HG03135 (cell line): ENCODE results near the gene DUS4L.
"Not testable (repeated sequence)": the region's sequence is repeated elsewhere in the genome, so short reads cannot be mapped to it uniquely, and the experiment has no call there.

Experiments
- ATAC-seq: cut with Tn5 transposase; IDR thresholded peaks from one replicate; pipeline ENCODE4 v1.9.1; 2021; ENCODE audit warnings: mild to moderate bottlenecking, moderate library complexity; ENCODE audit not compliant: unreplicated experiment

Gene DUS4L, protein sequence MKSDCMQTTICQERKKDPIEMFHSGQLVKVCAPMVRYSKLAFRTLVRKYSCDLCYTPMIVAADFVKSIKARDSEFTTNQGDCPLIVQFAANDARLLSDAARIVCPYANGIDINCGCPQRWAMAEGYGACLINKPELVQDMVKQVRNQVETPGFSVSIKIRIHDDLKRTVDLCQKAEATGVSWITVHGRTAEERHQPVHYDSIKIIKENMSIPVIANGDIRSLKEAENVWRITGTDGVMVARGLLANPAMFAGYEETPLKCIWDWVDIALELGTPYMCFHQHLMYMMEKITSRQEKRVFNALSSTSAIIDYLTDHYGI

DNA sequence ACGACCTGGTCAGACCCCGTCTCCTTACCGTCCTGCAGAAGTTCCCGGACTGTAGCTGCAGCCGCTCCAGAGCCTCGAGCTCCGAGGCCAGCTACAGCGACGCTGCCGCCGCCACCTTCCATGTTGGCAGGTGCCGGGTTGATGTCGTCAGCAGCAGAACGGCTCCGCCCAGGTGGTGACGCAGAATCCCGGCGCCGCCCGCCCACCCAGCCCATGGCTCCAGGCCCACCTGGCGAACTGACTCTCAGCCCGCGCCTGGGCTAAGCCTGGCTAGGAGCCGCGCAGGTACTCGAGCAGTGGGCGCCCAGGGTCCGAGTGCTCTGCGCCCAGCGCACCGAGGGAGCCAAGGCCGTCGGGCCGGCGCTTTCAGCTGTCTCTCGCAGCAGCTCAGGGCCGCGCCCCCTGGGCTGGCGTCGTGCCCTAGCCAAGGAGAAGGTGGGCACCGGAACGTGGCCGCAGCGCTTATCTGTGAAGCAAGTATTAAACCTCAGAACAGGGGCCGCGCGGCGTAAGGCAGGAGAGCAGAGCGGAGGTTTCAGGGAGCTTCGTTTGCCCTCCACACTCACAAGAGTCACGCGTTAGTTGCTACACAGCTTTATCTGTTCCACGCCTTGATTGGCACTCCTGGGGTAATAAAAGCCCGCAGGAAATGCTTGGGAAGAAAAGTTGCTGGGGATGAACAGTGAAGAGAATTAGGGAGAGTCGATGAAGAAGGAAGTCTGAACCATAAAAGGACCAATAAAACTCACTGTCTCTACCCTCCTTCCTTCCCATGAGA lies at the start of gene DUS4L, which contains the start of gene COG5:
DUS4L (plus strand) TSS at position 197 of the 778 bp plus-strand sequence. CDS start 3,100 bp downstream, outside the sequence.
COG5 (minus strand) TSS at position 146 of the 778 bp plus-strand sequence; CDS start at position 122, 24 bp downstream.
- peak; percentile 92 for ATAC-seq

DNA sequence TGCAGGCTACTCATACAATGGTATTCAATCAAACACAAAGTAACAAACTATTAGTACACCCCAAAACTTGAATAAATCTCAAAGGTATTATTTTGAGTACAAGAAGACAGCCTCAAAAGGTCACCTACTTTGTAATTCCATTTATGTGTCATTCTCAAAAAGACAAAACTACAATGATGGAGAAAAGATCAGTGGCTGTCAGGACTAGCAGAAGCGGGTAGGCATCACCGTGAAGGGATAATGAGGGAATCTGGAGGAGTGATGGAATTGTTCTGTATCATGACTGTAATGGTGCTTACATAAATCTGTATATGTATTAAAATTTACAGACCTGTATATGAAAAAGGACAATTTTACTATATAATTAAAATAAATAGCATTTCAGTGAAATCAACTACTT lies 37.1 kb upstream of the DUS4L start:
- ATAC-seq: no peak

DNA sequence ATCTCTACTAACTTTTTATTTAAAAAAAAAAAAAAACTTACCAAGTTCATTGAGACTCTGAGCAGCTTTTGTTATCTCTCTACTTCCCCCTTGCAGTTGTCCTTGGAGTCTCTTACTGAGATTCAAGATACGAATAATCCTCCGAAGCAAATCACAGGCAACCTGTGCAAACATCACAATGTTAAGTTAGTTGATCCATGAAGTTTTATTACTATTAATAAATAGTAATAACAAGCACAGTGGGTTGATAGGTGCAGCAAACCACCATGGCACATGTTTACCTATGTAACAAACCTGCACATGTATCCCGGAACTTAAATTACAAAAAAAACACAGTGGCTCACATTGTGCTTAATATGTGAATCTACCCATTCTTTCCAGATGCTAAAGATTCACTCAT lies 36.6 kb upstream of the DUS4L start:
- no peak for ATAC-seq

DNA sequence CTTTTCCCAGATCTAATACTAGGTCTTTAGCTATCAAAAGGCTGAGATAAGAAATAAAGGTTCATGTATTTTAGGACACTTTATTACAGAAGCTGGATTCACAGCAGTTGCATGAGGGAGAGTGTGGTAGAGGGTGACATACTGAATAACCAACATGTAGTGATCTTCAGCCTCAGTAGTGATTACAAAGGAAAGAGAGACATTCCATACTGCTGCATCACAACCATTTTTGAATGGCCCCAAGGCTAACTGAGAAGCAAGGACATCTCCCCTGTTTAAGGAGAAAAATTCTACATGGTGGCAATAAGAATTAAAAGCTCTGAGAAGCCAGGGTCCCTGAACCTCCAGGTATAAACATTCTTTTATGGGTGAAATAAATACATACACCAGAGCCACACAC lies 35.3 kb upstream of the DUS4L start:
- no peak for ATAC-seq

DNA sequence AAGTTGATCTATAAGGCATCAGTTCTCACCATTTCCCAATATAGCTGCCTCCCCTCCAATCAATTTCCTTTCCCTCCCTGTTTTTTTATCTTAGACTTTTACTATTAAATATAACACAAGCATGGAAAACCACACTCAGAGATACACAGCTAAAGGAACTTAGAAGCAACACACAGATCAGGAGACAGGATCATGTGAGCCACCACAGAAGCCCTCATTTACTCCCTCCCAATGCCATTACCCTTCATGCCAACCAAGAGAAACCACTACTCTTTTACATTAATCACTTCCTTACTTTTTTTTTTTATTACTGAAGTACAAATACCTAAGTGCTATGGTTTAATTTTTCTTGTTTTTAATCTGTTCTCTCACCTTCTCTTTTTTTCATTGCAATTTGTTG lies 33.0 kb upstream of the DUS4L start:
- no peak for ATAC-seq

DNA sequence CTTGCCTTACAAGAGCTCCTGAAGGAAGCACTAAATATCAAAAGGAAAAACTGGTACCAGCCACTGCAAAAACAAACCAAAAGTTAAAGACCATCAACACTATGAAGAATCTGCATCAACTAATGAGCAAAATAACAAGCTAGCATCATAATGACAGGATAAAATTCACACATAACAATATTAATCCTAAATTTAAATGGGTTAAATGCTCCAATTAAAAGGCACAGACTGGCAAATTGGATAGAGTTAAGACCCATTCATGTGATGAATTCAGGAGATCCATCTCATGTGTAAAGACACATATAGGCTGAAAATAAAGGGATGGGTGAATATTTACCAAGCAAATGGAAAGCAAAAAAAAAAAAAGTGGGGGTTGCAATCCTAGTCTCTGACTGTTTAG lies 29.6 kb upstream of the DUS4L start:
- no peak for ATAC-seq

DNA sequence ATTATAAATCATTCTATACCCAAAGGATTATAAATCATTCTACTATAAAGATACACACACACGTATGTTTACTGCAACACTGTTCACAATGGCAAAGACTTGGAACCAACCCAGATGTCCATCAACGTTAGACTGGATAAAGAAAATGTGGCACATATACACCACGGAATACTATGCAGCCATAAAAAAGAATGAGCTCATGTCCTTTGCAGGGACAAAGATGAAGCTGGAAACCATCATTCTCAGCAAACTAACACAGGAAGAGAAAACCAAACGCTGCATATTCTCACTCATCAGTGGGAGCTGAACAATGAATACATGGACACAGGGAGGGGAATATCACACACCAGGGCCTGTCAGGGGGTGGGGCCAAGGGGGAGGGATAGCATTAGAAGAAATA lies 26.5 kb upstream of the DUS4L start:
- not testable (repeated sequence) for ATAC-seq

DNA sequence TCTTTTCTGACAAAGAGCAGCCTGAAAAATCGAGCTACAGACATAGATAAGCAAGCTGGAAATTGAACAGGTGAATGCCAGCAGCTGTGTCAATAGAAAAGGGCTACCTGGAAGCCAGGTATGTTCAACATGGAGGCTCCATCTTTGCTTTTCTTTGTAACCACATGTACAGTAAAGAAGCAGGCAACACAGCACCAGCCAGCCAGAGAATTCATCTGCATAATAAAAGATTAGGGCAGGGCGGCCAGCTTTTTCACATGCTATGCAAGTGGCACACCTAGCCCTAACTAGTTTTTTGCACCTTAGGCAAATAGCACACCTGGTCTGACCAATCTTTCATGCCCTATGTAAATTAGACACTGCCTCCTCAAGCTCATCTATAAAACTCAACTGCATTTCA lies 25.8 kb upstream of the DUS4L start:
- ATAC-seq: no peak

DNA sequence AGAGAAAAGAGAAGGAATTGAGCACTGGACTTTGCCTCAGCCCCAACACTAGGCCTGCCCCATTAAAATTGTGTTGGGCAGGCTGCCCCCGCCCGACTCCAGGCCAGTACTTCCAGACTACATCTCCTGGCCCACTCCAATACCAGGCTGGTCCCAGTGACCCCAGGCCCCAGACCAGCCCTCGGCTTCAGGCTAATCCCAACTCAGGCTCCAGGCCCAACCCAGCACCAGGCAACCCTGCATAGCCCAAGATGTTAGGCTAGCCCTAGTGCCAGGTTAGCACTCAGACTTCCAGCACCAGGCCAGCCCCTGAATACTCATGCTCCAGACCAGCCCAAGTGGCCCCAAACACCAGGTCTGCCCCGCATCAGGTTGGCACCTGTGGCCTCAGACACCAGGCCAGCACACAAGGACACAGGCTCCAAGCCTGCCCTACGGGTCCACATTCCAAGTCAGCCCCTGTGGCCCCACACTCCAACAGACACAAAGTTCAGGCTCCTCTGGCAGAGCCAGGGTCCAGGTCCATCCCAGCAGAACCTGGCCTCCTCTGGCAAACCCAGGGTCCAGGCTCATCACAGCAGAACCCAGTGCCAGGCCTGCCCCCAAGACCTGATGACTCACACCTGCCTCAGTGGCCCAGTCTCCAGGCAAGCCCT lies 20.3 kb upstream of the DUS4L start:
- no peak for ATAC-seq

DNA sequence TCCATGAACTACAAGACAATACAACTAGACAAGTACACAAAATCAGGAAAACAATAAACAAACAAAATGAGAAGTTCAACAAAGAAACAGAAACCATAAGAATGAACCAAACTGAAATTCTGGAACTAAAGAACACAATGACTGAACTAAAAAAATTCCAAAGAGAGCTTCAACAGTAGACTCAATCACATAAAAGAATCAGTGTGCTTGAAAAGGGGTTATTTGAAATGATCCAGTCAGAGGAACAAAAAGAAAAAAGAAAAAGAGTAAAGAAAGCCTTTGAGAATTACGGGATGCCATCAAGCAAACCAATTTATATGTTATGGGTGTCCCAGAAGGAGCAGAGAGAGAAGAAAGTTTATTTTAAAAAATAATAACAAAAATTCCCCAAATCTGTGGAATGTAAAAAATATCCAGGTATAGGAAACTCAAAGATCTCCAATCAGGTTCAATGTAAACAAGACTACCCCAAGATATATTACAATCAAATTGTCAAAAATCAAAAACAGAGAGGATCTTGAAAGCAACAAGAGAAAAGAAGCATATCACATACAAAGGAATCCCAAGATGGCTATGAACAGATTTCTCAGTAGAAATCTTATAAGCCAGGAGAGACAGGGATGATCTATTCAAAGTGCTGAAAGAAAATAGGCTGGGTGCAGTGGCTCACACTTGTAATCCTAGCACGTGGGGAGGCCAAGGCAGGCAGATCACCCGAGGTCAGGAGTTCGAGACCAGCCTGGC lies 18.8 kb upstream of the DUS4L start:
- ATAC-seq: no peak

DNA sequence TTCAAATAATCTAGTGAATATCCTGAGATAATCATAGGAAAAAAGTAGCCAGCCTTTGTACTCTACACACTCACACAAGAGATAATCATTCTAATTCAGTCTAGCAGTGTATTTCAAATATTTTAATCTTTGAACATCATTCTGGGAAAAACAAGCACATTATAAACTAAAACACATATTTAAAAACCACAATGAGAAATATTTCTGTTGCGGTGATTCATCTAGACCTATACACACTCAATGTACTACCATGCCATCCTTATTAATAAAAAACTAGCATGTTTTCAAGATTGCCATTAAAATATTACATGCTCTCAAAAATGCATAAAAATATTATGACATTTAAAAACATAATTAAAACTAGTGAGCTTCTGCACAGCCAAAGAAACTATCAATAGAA lies 11.8 kb upstream of the DUS4L start:
- no peak for ATAC-seq

DNA sequence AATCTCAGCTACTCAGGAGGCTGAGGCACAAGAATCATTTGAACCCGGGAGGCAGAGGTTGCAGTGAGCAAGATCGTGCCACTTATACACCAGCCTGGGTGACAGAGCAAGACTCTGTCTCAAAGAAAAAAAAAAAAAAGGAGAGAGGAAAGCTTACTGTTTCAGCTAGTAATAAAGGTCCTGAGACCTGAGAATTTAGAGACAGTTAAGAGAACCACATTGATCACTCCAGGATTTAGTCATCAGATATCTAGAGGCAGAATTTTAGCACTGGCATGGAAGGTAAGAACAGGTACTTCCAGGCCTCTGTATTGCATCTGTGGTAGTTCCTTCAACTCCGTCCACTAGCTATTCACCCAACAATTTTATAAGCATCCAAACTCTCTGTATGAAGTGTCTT lies 7.9 kb upstream of the DUS4L start:
- ATAC-seq: no peak

DNA sequence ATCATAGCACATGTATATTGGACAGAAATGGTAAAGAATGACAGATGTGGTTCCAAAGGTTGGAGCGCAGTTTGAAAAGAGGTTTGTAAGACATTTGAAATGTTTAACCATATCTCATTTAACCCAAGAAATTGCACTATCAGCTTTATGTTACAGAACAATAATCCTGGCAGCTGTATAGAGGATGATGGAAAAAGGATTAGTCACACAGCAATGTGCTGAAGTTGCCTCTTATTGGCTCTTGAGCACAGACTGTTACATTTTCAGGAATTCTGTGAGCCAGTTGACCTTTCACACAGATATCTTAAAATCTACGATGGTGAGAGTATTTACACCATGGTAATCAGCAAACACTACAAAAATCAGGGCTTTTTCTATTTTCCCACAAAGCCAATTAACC lies 3.9 kb upstream of the DUS4L start:
- no peak for ATAC-seq

DNA sequence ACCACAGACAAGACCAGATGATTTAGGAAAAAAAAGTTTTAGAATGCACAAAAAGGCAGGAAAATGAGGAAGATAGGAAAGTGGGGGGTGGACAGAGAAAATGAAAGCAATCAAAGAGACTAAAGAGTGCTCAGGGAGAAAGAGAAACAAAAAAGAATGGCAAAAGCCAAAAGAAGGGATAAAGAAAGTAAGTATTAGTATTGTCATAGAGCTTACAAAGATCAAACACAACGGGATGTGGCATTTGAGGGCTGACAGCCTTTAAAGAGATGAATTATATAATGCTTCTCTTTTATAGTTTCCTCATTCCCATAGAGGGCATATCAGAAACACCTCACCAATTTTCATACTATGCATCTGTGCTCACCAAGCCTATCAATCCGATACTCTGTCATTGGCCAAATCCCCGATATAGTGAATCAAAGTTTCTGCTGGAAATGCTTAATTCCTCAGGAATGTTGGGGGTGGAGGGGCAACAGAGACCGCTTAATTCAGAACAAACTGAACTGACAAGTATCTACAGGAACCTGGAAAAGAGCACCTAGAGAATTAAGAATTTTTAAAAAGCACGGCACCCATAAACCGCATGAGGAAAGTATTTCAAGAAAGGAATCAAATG lies 2.8 kb upstream of the DUS4L start:
- ATAC-seq: no peak

DNA sequence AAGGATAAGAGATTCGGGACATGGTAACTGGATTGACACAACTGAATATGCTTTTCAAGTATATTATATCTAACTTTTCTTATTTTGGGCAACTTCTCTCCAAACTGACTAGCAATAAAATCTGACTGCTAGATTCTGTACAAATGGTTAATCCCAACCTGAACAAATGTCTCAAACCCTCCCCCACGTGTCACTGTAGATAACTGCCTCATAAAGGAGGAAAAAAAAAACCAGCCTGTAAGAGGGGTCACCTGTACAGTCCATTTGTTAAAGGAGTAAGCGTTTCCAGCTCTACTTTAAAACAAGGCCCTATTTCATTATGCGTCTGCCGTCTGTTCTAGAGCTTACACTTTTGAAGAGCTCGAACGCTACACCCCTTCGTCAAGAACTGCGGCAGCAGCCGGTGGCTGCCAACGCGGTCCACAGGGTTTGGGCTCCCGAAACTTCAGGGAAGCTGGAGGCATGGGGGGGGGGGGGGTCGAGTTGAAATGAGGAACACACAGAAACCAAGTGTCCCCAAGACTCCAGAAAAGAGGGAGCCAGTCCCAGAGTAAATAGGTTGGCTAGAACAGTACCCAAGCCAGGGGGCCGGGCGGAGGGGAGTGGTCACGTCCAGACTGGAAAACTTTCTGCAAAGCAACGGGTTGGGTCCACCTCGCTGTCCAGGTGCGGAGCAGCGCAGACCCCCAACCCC lies 543 bp upstream of the DUS4L start:
- ATAC-seq: peak; percentile 45

DNA sequence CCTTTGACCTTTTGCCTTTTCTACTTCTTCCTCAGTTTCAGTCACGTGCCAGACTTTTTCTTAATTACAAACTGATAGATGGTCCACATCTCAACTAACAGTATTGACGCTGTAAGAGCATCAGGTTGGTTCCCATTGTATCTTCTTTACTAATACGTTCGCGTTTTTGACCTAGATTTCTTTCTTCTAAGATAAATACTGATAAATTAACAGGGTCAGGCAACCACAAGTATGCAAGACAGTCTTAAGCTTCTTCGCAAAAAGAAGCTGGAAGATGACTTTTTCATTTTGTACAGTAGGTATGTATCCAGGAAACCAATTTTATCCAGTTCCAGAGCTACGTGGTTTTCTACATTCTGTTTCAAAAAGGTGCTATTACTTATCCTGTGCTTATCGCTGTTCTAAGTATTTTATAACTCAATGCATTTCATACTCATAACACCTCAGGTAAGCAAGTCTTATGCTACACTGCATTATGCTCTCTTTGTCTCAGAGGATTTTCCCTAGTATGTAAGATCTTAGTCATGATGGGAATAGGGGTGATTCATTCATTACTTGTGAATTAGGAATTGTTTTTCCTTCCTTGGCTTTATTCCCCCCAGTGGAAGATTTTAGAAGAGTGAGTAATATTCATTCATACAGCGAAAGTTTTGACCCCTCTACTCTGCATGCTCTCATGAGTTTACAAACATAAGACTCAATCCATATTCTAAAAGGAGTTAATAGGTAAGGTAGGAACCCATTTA lies 955 bp downstream of the DUS4L start:
- ATAC-seq: no peak

DNA sequence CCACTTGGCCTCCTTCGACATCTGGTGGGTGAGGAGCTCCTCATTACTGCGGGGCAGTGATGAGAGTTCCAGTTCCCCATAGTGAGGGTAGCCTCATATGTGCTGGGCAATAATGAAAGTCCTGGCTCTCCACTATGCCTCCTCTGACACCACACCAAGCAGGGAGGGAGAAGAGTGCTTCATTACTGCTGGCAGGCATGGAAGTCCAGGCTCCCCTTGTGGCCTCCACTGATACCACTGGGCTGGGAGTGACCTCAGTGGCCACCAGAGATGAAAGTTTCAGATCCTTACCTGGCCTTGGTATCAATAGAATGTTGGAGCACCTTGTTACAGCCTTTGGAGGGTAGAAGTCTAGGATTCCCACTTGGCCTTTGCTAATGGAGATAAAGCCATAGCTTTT lies 6.5 kb downstream of the DUS4L start:
- no peak for ATAC-seq

DNA sequence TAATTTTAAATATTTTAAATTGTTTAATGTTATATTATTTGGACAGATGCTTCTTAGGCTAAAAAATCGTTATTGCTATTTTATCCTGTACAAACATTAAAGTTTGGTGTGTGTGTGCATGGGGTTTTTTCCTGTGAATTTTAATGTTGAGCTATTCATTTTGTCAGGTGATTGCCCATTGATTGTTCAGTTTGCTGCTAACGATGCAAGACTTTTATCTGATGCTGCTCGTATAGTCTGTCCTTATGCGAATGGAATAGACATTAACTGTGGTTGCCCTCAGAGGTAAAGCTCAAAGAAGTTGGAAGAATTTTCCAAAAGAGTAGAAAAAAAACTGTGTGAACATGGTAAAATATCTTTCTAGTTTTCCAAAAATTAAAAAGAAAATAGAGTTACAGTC lies 9.8 kb downstream of the DUS4L start:
- no peak for ATAC-seq

DNA sequence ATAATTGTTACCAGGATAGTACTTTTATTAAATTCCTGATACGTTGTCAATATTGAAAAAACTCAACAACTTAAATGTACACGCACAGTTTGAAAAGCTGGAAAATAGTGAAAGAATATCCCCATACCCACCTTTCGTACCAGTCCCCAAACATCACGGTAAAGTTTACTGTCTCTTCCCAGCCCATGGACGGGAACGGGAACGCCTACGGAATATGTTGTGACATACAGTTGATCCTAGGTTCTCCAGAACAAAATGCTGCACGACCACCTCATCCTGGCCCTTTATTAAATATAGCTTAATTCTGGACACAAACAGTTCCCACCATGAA lies 15.7 kb downstream of the DUS4L start:
- peak; percentile 3 for ATAC-seq
